Esophagus squamous epithelium (tissue), 5 donors: Measurements from ENCODE around the gene ABHD2. TPM values are rescaled to one million over a fixed set of nuclear protein-coding genes. Genes with fewer than 3 reads are reported as not detected.

Experiments
- DNase-seq: peaks from one replicate; lab custom pipeline; 2025; lab: John Stamatoyannopoulos, UW
- H3K27ac ChIP-seq, 4 donors: fragments of 200-600 bp; sonication (generic); one replicate each; pipeline ENCODE4 v1.5.1; 2016 to 2019; ENCODE audit warnings: mild to moderate bottlenecking in 1 of 4
- H3K27me3 ChIP-seq, 4 donors: fragments of 200-600 bp; sonication (generic); 1 replicate in 3 of 4; 2 replicates in 1 of 4; pipeline versions ENCODE4 v1.5.1 to v1.6.0; 2017 to 2021; ENCODE audit warnings: antibody characterized with exemption in 1 of 4
- H3K36me3 ChIP-seq, 3 donors: fragments of 200-600 bp; sonication (generic); one replicate each; pipeline ENCODE4 v1.5.1; 2016 to 2019
- H3K4me1 ChIP-seq, 3 donors: fragments of 200-600 bp; sonication (generic); one replicate each; pipeline ENCODE4 v1.5.1; 2017 to 2019
- H3K4me3 ChIP-seq, 4 donors: fragments of 200-600 bp; sonication (generic); 1 replicate in 3 of 4; 2 replicates in 1 of 4; pipeline ENCODE4 v1.5.1; 2016 to 2019; ENCODE audit warnings: mild to moderate bottlenecking in 2 of 4, moderate library complexity in 1 of 4
- H3K9me3 ChIP-seq, 3 donors: fragments of 200-600 bp; sonication (generic); one replicate each; pipeline ENCODE4 v1.5.1; 2016 to 2019
- CTCF ChIP-seq, 6 experiments: fragments of 450-650 bp in 4 of 6; fragments of 200-600 bp in 2 of 6; sonication (generic) in 2 of 6; IDR thresholded peaks; one replicate each; pipeline ENCODE4 v1.5.1; 2016 to 2019; ENCODE audit warnings: antibody characterized with exemption in 6 of 6, mild to moderate bottlenecking in 4 of 6, moderate library complexity in 4 of 6
- POLR2A ChIP-seq, 4 donors: fragments of 450-650 bp; IDR thresholded peaks; one replicate each; pipeline ENCODE4 v1.6.1; 2017; ENCODE audit warnings: antibody characterized with exemption in 4 of 4, mild to moderate bottlenecking in 4 of 4, moderate library complexity in 3 of 4
- WGBS, 2 donors: methylation state at CpG; one replicate each; pipeline ENCODE4 v1.1.5; 2018; 5-methylcytosine and 5-hydroxymethylcytosine counted together
- intact Hi-C: fragments of 100-400 bp; cut with DNase I; formaldehyde crosslinking; loops from one replicate; pipeline ENCODE4 v1.15.0; 2022
- total RNA-seq, 4 donors: library from RNA; depleted of rRNA; stranded (reverse); fragments of >200 nt; gene quantifications; one replicate each; pipeline ENCODE4 v1.1.0, GENCODE V29; 2016
- donor health status: DM: yes; HTN: yes; CAD: no.

The ABHD2 gene
- total RNA-seq, 4 donors from 2014 or later = 31.0 to 49.3 (median 35.3) TPM

- Histone ChIP-seq H3K4me3 (no peak overlapping the region), H3K27ac (peak overlapping the region in 2 of 4 donors; percentile 27 to 41), H3K36me3 (peaks cover 3 to 55% (median 24%) of the 10 kb centered on the region in 3 donors), H3K4me1 (peaks cover 7 to 17% (median 16%) of the 10 kb centered on the region in 3 donors), H3K9me3 (no peaks in the 10 kb centered on the region), H3K27me3 (no peaks in the 10 kb centered on the region)
- intact Hi-C loops = no loop called here
- no peak for TF ChIP-seq CTCF (IDR thresholded peaks at IDR 0.05)
- no peak for TF ChIP-seq POLR2A (IDR thresholded peaks at IDR 0.05)
- no peak for DNase-seq
- 71 to 73% methylated on average over 2 of the region's 2 CpGs for WGBS, 2 donors
Measured at GRCh38 chr15:89198196-89198595, 109.9 kb downstream of the ABHD2 start.

- intact Hi-C loops = no loop called here
- Histone ChIP-seq H3K27ac (peak overlapping the region in 2 of 4 donors; percentile 27 to 34), H3K9me3 (no peaks in the 10 kb centered on the region), H3K27me3 (no peaks in the 10 kb centered on the region), H3K4me3 (no peak overlapping the region), H3K36me3 (peaks cover 0 to 48% (median 20%) of the 10 kb centered on the region in 3 donors), H3K4me1 (peaks cover 7 to 17% (median 16%) of the 10 kb centered on the region in 3 donors)
- 72 to 93% methylated on average over 2 to 3 of the region's 3 CpGs for WGBS, 2 donors
- TF ChIP-seq CTCF (IDR thresholded peaks at IDR 0.05) (no peak), POLR2A (IDR thresholded peaks at IDR 0.05) (no peak)
- DNase-seq = no peak
Measured at GRCh38 chr15:89198934-89199333, 110.7 kb downstream of the ABHD2 start.

- WGBS, 2 donors = 83 to 86% methylated on average over 1 to 5 of the region's 6 CpGs
- intact Hi-C loops = loop anchor here (10.0 kb wide), 1 partner anchor 235 kb away; no protein-coding TSS in a partner anchor
- Histone ChIP-seq H3K27me3 (no peaks in the 10 kb centered on the region), H3K36me3 (peaks cover 0 to 39% (median 14%) of the 10 kb centered on the region in 3 donors), H3K4me1 (peaks cover 7 to 17% (median 16%) of the 10 kb centered on the region in 3 donors), H3K27ac (peak overlapping the region in 2 of 4 donors; percentile 4 to 34), H3K4me3 (no peak overlapping the region), H3K9me3 (no peaks in the 10 kb centered on the region)
- DNase-seq = no peak
- TF ChIP-seq CTCF (IDR thresholded peaks at IDR 0.05) (no peak), POLR2A (IDR thresholded peaks at IDR 0.05) (no peak)
Measured at GRCh38 chr15:89199746-89200145, 111.5 kb downstream of the ABHD2 start.

- TF ChIP-seq POLR2A (IDR thresholded peaks at IDR 0.05) = no peak
- no peak for TF ChIP-seq CTCF (IDR thresholded peaks at IDR 0.05)
- 79 to 88% methylated on average over 5 to 6 of the region's 12 CpGs for WGBS, 2 donors
- Histone ChIP-seq H3K36me3 (peaks cover 0 to 35% (median 9%) of the 10 kb centered on the region in 3 donors), H3K27me3 (no peaks in the 10 kb centered on the region), H3K4me1 (peaks cover 7 to 17% (median 16%) of the 10 kb centered on the region in 3 donors), H3K4me3 (no peak overlapping the region), H3K9me3 (no peaks in the 10 kb centered on the region), H3K27ac (no peak overlapping the region)
- intact Hi-C loops = loop anchor here (10.0 kb wide), 1 partner anchor 235 kb away; no protein-coding TSS in a partner anchor
- DNase-seq = no peak
Measured at GRCh38 chr15:89200182-89200581, 111.9 kb downstream of the ABHD2 start.

- H3K36me3 ChIP-seq = peaks cover 0 to 24% (median 7%) of the 10 kb centered on the region in 3 donors
- intact Hi-C loops = loop anchor here (10.0 kb wide), 1 partner anchor 233 kb away; no protein-coding TSS in a partner anchor
- WGBS, 2 donors = 89 to 93% methylated on average over 8 to 16 of the region's 20 CpGs
- no peak for TF ChIP-seq CTCF (IDR thresholded peaks at IDR 0.05)
- TF ChIP-seq POLR2A (IDR thresholded peaks at IDR 0.05) = no peak
- no peaks in the 10 kb centered on the region for H3K27me3 ChIP-seq
- no peak overlapping the region for H3K4me3 ChIP-seq
- peaks cover 7 to 16% (median 13%) of the 10 kb centered on the region in 3 donors for H3K4me1 ChIP-seq
- H3K27ac ChIP-seq = no peak overlapping the region
- H3K9me3 ChIP-seq = no peaks in the 10 kb centered on the region
- no peak for DNase-seq
Measured at GRCh38 chr15:89201465-89202005, 113.3 kb downstream of the ABHD2 start.
